Tibial nerve (tissue), 4 donors: Measurements from ENCODE around the gene ALK.

Source experiments
- EP300 ChIP-seq, 2 donors: sonication (generic); formaldehyde crosslinking; IDR thresholded peaks; one replicate each; pipeline ENCODE4 v1.6.1; 2017; ENCODE audit warnings: antibody characterized with exemption in 2 of 2, mild to moderate bottlenecking in 1 of 2
- TF ChIP-seq, protein P1 (sequence below), 5 experiments: fragments of 200-600 bp in 3 of 5; fragments of 450-650 bp in 2 of 5; sonication (generic) in 3 of 5; IDR thresholded peaks; one replicate each; pipeline ENCODE4 v1.5.1; 2016 to 2019; ENCODE audit warnings: antibody characterized with exemption in 5 of 5, mild to moderate bottlenecking in 3 of 5, moderate library complexity in 2 of 5

- TF ChIP-seq, protein P1, sequence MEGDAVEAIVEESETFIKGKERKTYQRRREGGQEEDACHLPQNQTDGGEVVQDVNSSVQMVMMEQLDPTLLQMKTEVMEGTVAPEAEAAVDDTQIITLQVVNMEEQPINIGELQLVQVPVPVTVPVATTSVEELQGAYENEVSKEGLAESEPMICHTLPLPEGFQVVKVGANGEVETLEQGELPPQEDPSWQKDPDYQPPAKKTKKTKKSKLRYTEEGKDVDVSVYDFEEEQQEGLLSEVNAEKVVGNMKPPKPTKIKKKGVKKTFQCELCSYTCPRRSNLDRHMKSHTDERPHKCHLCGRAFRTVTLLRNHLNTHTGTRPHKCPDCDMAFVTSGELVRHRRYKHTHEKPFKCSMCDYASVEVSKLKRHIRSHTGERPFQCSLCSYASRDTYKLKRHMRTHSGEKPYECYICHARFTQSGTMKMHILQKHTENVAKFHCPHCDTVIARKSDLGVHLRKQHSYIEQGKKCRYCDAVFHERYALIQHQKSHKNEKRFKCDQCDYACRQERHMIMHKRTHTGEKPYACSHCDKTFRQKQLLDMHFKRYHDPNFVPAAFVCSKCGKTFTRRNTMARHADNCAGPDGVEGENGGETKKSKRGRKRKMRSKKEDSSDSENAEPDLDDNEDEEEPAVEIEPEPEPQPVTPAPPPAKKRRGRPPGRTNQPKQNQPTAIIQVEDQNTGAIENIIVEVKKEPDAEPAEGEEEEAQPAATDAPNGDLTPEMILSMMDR (IDR thresholded peaks at IDR 0.05), result no peak
- TF ChIP-seq EP300 (IDR thresholded peaks at IDR 0.05), result no peak
These were observed 145.0 kb downstream of the ALK start for GRCh38 chr2:29776406-29776805.
